ENCODE results near the gene EPN2.

EPN2 gene

DNA sequence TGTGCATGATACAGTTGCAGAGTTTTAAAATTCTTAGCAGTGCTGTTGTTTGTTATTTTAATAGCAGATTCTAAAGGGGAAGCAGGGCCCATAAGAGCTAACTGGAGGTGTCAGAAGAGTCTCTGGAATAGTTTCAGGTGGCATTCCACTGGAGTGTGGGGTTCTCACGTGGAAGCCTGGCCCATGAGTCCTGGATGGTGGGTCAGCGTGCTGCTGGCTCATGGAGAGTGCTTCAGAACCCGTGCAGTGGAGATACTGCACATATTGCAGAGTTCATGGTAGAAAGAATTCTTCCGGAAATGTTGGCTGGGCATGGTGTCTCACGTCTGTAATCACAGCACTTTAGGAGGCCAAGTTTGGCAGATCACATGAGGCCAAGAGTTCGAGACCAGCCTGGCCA lies 81.4 kb downstream of the EPN2 start:
- no peak overlapping the region for H3K9ac ChIP-seq (ENCODE audit: low read depth in 1 of 2, low read length in 2 of 2)
- H3K9me3 ChIP-seq (ENCODE audit: control insufficient read depth in 1 of 2, low read length in 2 of 2) = no peaks in the 10 kb centered on the region
- H3K4me3 ChIP-seq (ENCODE audit: low read depth in 1 of 2, low read length in 2 of 2) = no peak overlapping the region
- H3K27ac ChIP-seq (ENCODE audit: low read depth, low read length) = no peak overlapping the region
- peaks cover 9 to 10% of the 10 kb centered on the region in 2 donors for H3K4me1 ChIP-seq (ENCODE audit: control insufficient read depth in 1 of 2, insufficient read depth in 2 of 2, low read length in 2 of 2)
- H3K36me3 ChIP-seq (ENCODE audit: control insufficient read depth in 1 of 2, insufficient read depth in 2 of 2, low read length in 2 of 2) = peaks cover 2 to 3% of the 10 kb centered on the region in 2 donors
- no peaks in the 10 kb centered on the region for H3K27me3 ChIP-seq (ENCODE audit: control insufficient read depth in 1 of 2, insufficient read depth in 2 of 2, low read length in 2 of 2)

DNA sequence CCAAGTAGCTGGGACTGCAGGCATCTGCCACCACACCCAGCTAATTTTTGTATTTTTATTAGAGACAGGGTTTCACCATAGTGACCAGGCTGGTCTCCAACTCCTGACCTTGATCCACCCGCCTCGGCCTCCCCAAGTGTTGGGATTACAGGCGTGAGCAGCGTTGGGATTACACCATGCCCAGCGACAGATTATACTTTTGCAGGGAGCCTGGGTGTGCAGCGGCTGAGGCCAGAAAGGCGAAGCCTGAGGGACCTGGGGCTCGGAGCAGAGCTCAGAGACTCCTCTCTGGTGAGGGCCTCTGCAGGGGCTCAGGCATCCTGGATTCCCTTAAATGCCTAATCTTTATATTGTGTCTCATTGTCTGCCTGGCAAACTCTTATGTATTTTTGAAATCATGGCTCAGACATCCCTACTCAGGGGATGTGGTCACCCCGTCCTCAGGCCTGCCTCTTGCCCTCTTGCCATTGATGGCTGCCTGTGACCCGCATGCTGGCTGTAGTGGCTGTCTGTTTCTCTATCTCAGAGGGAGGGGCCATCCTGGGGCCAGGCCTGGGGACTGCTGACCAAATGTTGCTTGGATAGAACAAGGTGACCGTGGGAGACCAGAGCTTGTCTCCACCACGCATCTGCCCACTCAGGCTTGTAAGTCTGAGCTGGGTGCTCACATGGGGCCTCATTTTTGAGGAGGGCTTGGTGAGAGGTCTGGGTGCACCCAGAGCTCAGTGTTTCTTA lies 82.8 kb downstream of the EPN2 start:
- Histone ChIP-seq H3K27ac (ENCODE audit: low read depth, low read length) (no peak overlapping the region), H3K4me3 (ENCODE audit: low read depth in 1 of 2, low read length in 2 of 2) (no peak overlapping the region), H3K27me3 (ENCODE audit: control insufficient read depth in 1 of 2, insufficient read depth in 2 of 2, low read length in 2 of 2) (no peaks in the 10 kb centered on the region), H3K36me3 (ENCODE audit: control insufficient read depth in 1 of 2, insufficient read depth in 2 of 2, low read length in 2 of 2) (peaks cover 2 to 3% of the 10 kb centered on the region in 2 donors), H3K4me1 (ENCODE audit: control insufficient read depth in 1 of 2, insufficient read depth in 2 of 2, low read length in 2 of 2) (peaks cover 9 to 10% of the 10 kb centered on the region in 2 donors), H3K9me3 (ENCODE audit: control insufficient read depth in 1 of 2, low read length in 2 of 2) (no peaks in the 10 kb centered on the region), H3K9ac (ENCODE audit: low read depth in 1 of 2, low read length in 2 of 2) (no peak overlapping the region)

DNA sequence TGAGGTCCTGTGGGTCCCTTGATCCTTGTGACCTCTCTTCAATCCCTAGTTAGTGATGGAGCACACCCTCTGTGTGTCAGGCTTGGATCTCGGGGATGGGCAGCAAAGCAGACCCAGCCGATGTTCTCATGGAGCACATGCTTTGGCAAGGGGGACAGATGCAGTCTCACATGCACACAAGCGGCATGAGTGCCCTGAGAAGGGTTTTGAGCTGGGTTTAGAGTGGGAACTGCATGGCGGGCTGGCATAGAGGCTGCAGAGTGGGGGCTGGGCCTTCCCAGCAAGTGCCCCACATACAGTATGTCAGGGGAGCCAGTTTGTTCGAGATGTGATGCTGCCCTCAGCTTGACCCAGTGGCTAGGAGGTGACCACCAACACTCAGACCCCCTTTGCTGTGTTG lies 83.7 kb downstream of the EPN2 start:
- Histone ChIP-seq H3K27me3 (ENCODE audit: control insufficient read depth in 1 of 2, insufficient read depth in 2 of 2, low read length in 2 of 2) (no peaks in the 10 kb centered on the region), H3K27ac (ENCODE audit: low read depth, low read length) (no peak overlapping the region), H3K4me3 (ENCODE audit: low read depth in 1 of 2, low read length in 2 of 2) (no peak overlapping the region), H3K36me3 (ENCODE audit: control insufficient read depth in 1 of 2, insufficient read depth in 2 of 2, low read length in 2 of 2) (peaks cover under 1 to 2% of the 10 kb centered on the region in 2 donors), H3K9ac (ENCODE audit: low read depth in 1 of 2, low read length in 2 of 2) (no peak overlapping the region), H3K4me1 (ENCODE audit: control insufficient read depth in 1 of 2, insufficient read depth in 2 of 2, low read length in 2 of 2) (peaks cover 9 to 10% of the 10 kb centered on the region in 2 donors), H3K9me3 (ENCODE audit: control insufficient read depth in 1 of 2, low read length in 2 of 2) (peaks cover 0 to 7% of the 10 kb centered on the region in 2 donors)

DNA sequence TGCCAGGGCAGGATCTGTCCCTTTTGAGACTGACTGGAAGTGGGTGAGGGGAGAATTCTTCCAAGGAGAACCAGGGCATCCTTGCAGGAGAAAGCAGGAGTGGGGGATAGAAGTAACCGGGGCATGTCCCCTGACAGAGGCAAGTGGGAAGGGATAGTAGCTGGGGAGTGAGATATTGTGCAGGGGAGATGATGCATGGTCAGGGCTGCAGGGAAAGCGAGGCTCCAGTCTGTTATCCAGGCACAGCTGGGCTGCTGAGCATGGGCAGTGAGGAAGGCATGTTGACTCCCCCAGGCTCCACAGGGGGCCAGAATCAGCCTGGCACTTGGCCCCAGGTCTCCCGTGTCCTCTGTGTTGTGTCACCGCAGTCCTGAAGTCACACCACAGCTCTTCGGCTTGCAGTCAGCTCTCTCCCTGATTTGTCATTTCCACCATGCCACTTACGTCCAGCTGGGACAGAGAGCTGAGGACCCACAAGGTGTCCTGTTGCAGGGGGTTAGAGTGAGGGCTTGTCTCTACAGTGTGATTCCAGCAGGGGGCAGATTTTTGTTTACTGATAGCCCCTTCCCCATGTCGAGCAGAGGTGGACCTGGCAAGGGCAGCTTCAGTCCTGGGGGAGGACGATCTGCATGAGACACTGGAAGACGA lies 84.4 kb downstream of the EPN2 start:
- Histone ChIP-seq H3K9ac (ENCODE audit: low read depth in 1 of 2, low read length in 2 of 2) (no peak overlapping the region), H3K4me1 (ENCODE audit: control insufficient read depth in 1 of 2, insufficient read depth in 2 of 2, low read length in 2 of 2) (peaks cover 9 to 10% of the 10 kb centered on the region in 2 donors), H3K27me3 (ENCODE audit: control insufficient read depth in 1 of 2, insufficient read depth in 2 of 2, low read length in 2 of 2) (no peaks in the 10 kb centered on the region), H3K36me3 (ENCODE audit: control insufficient read depth in 1 of 2, insufficient read depth in 2 of 2, low read length in 2 of 2) (peaks cover 0 to 2% of the 10 kb centered on the region in 2 donors), H3K4me3 (ENCODE audit: low read depth in 1 of 2, low read length in 2 of 2) (no peak overlapping the region), H3K9me3 (ENCODE audit: control insufficient read depth in 1 of 2, low read length in 2 of 2) (peaks cover 0 to 7% of the 10 kb centered on the region in 2 donors), H3K27ac (ENCODE audit: low read depth, low read length) (no peak overlapping the region)

DNA sequence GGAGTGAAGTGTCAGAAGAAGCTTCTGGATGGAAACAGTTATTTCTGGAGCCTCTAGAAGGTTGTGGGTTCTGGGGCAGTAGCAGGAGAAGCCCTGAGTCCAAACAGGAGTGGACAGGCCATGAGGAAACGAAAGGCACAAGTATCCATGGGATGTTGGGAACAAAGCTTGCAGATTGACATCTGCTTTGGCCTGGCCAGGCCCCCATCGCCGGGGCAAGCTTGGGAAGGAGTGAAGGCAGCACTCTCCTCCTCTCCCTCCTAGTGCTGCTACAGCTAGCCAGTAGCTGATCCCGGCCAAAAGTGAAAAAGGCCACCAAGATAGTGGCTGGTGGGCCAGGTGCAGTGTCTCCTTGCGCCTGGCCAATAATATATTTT lies 85.0 kb downstream of the EPN2 start:
- Histone ChIP-seq H3K27ac (ENCODE audit: low read depth, low read length) (no peak overlapping the region), H3K9me3 (ENCODE audit: control insufficient read depth in 1 of 2, low read length in 2 of 2) (peaks cover 0 to 7% of the 10 kb centered on the region in 2 donors), H3K4me1 (ENCODE audit: control insufficient read depth in 1 of 2, insufficient read depth in 2 of 2, low read length in 2 of 2) (peaks cover 5 to 7% of the 10 kb centered on the region in 2 donors), H3K9ac (ENCODE audit: low read depth in 1 of 2, low read length in 2 of 2) (no peak overlapping the region), H3K27me3 (ENCODE audit: control insufficient read depth in 1 of 2, insufficient read depth in 2 of 2, low read length in 2 of 2) (no peaks in the 10 kb centered on the region), H3K4me3 (ENCODE audit: low read depth in 1 of 2, low read length in 2 of 2) (no peak overlapping the region), H3K36me3 (ENCODE audit: control insufficient read depth in 1 of 2, insufficient read depth in 2 of 2, low read length in 2 of 2) (peaks cover 0 to 2% of the 10 kb centered on the region in 2 donors)

DNA sequence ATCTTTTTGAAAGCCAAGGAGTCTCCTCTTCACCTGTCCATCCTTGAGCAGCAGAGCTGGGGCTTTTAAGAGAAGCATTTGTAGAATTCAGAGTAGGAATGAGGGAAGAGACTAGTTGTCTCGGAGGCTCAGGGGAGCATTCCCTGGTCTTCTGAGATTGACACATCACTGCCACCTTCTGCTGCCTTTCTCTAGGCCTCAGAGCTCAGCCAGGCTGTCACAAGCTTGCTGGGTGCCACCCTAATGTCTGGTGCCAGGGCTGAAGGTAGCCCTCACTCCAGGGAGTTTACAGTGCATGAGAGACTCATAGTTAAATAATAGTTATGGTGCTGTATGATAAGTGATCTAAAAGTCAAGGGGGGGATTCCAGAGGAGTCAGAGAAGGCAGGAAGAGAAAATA lies 85.7 kb downstream of the EPN2 start:
- Histone ChIP-seq H3K27ac (ENCODE audit: low read depth, low read length) (no peak overlapping the region), H3K36me3 (ENCODE audit: control insufficient read depth in 1 of 2, insufficient read depth in 2 of 2, low read length in 2 of 2) (peaks cover 0 to 2% of the 10 kb centered on the region in 2 donors), H3K4me3 (ENCODE audit: low read depth in 1 of 2, low read length in 2 of 2) (no peak overlapping the region), H3K4me1 (ENCODE audit: control insufficient read depth in 1 of 2, insufficient read depth in 2 of 2, low read length in 2 of 2) (peaks cover 0 to under 1% of the 10 kb centered on the region in 2 donors), H3K27me3 (ENCODE audit: control insufficient read depth in 1 of 2, insufficient read depth in 2 of 2, low read length in 2 of 2) (no peaks in the 10 kb centered on the region), H3K9me3 (ENCODE audit: control insufficient read depth in 1 of 2, low read length in 2 of 2) (peaks cover 0 to 7% of the 10 kb centered on the region in 2 donors), H3K9ac (ENCODE audit: low read depth in 1 of 2, low read length in 2 of 2) (no peak overlapping the region)

DNA sequence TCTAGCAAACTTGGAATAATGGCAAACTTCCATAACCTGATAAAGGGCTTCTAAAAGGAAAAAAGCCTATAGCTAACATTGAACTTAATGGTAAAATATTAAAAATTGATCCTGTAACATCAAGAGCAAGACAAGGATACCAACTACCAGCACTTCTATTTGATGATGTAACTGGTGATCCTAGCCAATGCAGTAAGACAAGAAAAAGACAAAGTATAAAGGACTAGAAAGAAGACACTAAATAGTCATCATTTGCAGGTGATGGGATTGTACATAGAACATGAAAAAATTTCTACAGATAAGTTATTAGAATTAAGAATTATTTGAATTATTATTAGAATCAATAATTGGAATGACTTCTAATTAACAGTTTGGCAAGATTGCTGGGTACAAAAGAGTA lies 88.4 kb downstream of the EPN2 start:
- H3K4me1 ChIP-seq (ENCODE audit: control insufficient read depth in 1 of 2, insufficient read depth in 2 of 2, low read length in 2 of 2) = no peaks in the 10 kb centered on the region
- no peaks in the 10 kb centered on the region for H3K27me3 ChIP-seq (ENCODE audit: control insufficient read depth in 1 of 2, insufficient read depth in 2 of 2, low read length in 2 of 2)
- no peak overlapping the region for H3K9ac ChIP-seq (ENCODE audit: low read depth in 1 of 2, low read length in 2 of 2)
- no peak overlapping the region for H3K27ac ChIP-seq (ENCODE audit: low read depth, low read length)
- H3K4me3 ChIP-seq (ENCODE audit: low read depth in 1 of 2, low read length in 2 of 2) = no peak overlapping the region
- peaks cover 0 to 7% of the 10 kb centered on the region in 2 donors for H3K9me3 ChIP-seq (ENCODE audit: control insufficient read depth in 1 of 2, low read length in 2 of 2)
- peaks cover 2 to 3% of the 10 kb centered on the region in 2 donors for H3K36me3 ChIP-seq (ENCODE audit: control insufficient read depth in 1 of 2, insufficient read depth in 2 of 2, low read length in 2 of 2)

DNA sequence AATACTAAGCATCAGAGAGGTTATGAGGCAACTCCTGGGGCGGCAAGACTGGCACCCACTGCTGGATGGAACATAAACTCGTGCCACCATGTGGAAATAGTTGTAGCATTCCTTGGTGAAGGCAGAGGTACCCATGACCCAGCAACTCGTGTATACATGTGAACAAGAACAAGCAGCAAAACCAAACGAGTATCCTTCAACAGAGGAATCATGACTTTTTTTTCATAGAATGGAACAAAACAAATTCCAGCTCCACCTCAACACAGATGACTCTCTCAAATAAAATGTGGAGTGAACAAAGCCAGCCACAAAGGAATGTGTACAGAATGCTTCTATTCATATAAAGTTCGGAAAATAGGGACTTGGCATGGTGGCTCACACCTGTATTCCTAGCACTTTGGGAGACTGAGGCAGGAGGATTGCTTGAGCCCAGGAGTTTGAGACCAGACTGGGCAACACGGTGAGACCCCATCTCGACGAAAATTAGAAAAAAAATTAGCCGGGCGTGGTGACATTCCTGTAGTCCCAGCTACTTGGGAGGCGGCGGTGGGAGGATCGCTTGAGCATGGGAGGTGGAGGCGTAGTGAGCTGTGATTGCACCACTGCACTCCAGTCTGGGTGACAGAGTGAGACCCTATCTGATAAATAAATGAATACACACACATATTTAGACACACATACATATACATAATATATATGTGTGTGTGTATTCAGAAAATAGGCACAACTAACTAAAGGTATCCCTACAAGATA lies 90.0 kb downstream of the EPN2 start:
- H3K36me3 ChIP-seq (ENCODE audit: control insufficient read depth in 1 of 2, insufficient read depth in 2 of 2, low read length in 2 of 2) = peaks cover 0 to 3% of the 10 kb centered on the region in 2 donors
- H3K9ac ChIP-seq (ENCODE audit: low read depth in 1 of 2, low read length in 2 of 2) = no peak overlapping the region
- no peaks in the 10 kb centered on the region for H3K4me1 ChIP-seq (ENCODE audit: control insufficient read depth in 1 of 2, insufficient read depth in 2 of 2, low read length in 2 of 2)
- no peak overlapping the region for H3K4me3 ChIP-seq (ENCODE audit: low read depth in 1 of 2, low read length in 2 of 2)
- H3K9me3 ChIP-seq (ENCODE audit: control insufficient read depth in 1 of 2, low read length in 2 of 2) = peaks cover 0 to 7% of the 10 kb centered on the region in 2 donors
- no peaks in the 10 kb centered on the region for H3K27me3 ChIP-seq (ENCODE audit: control insufficient read depth in 1 of 2, insufficient read depth in 2 of 2, low read length in 2 of 2)
- no peak overlapping the region for H3K27ac ChIP-seq (ENCODE audit: low read depth, low read length)

DNA sequence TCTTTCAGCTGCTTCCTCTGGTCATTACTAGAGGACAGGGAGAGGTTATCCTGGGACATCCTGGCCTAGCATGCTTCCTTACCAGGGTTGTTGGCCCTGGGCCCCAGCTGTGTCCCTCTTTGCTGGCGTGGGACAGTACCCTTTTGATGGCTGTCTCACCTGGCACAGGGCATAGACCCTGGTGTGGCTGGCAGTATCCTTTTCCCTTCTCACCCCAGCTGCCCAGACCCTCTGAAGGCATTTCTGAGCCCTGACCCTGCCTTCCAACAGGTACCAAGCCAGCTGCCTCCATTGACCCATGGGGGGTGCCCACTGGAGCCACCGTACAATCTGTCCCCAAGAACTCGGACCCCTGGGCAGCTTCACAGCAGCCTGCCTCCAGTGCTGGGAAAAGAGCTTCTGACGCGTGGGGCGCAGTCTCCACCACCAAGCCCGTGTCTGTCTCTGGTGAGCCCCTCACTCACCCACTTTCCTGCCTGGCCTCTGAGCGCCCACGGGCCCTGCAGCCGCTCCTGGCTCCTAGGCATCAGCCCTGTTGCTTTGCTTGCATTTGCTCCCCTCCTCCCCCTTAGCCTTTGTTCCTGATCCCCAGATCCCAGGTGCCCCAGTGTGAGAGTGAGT lies 91.4 kb downstream of the EPN2 start:
- Histone ChIP-seq H3K4me1 (ENCODE audit: control insufficient read depth in 1 of 2, insufficient read depth in 2 of 2, low read length in 2 of 2) (no peaks in the 10 kb centered on the region), H3K27ac (ENCODE audit: low read depth, low read length) (no peak overlapping the region), H3K4me3 (ENCODE audit: low read depth in 1 of 2, low read length in 2 of 2) (no peak overlapping the region), H3K27me3 (ENCODE audit: control insufficient read depth in 1 of 2, insufficient read depth in 2 of 2, low read length in 2 of 2) (no peaks in the 10 kb centered on the region), H3K9ac (ENCODE audit: low read depth in 1 of 2, low read length in 2 of 2) (no peak overlapping the region), H3K9me3 (ENCODE audit: control insufficient read depth in 1 of 2, low read length in 2 of 2) (peaks cover 0 to 7% of the 10 kb centered on the region in 2 donors), H3K36me3 (ENCODE audit: control insufficient read depth in 1 of 2, insufficient read depth in 2 of 2, low read length in 2 of 2) (peaks cover 0 to 5% of the 10 kb centered on the region in 2 donors)
